ENCODE results near the gene ACTR3.

The ACTR3 gene

GRCh38 chr2:113976277-113976928 is 86.5 kb downstream of the ACTR3 start:
- DNase-seq = no peak
- Histone ChIP-seq H3K4me1 (ENCODE audit: control insufficient read depth, insufficient read depth, low read length, poor library complexity, severe bottlenecking) (no peaks in the 10 kb centered on the region), H3K27ac (ENCODE audit: insufficient read depth, low read length, poor library complexity, severe bottlenecking) (no peak overlapping the region), H3K4me3 (ENCODE audit: insufficient read depth, low read depth, low read length, poor library complexity, severe bottlenecking) (no peak overlapping the region), H3K9me3 (ENCODE audit: control insufficient read depth, low read length) (no peaks in the 10 kb centered on the region), H3K36me3 (ENCODE audit: control insufficient read depth, insufficient read depth, low read length) (peaks cover 24% of the 10 kb centered on the region), H3K27me3 (replicated peaks; ENCODE audit: control insufficient read depth, insufficient read depth, low read length, poor library complexity, severe bottlenecking) (no peaks in the 10 kb centered on the region)

DNA sequence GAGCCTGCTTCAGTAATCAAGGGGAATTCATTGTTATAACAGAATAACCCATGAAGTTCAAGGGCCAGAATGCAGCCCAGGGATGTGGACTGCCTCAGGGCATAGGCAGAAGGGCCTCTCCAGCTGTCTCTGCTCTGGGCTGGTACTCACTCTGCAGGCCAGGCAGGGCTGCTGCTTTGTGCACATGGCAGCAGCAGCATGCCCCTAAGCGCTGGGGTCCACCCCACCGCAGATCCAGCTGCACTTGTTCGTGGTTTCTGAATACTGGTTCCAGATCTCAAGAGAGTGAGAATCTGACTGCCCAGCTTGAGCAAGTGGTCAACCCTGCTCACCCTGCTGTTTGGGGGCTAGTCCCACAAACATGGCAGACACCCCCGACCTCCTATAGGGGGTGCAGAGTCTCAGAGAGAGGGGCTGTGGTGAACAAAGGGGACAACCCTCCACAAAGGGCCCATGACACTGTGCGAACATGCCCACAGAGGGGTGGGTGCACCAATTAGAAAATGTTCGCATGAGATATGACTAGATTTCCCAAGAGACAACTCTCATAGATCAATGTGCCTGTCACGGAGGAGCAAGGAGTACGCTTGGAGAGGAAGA is 87.3 kb downstream of the ACTR3 start:
- Histone ChIP-seq H3K36me3 (ENCODE audit: control insufficient read depth, insufficient read depth, low read length) (peaks cover 16% of the 10 kb centered on the region), H3K27me3 (replicated peaks; ENCODE audit: control insufficient read depth, insufficient read depth, low read length, poor library complexity, severe bottlenecking) (no peaks in the 10 kb centered on the region), H3K4me1 (ENCODE audit: control insufficient read depth, insufficient read depth, low read length, poor library complexity, severe bottlenecking) (no peaks in the 10 kb centered on the region), H3K4me3 (ENCODE audit: insufficient read depth, low read depth, low read length, poor library complexity, severe bottlenecking) (no peak overlapping the region), H3K27ac (ENCODE audit: insufficient read depth, low read length, poor library complexity, severe bottlenecking) (no peak overlapping the region), H3K9me3 (ENCODE audit: control insufficient read depth, low read length) (no peaks in the 10 kb centered on the region)
- no peak for DNase-seq

DNA sequence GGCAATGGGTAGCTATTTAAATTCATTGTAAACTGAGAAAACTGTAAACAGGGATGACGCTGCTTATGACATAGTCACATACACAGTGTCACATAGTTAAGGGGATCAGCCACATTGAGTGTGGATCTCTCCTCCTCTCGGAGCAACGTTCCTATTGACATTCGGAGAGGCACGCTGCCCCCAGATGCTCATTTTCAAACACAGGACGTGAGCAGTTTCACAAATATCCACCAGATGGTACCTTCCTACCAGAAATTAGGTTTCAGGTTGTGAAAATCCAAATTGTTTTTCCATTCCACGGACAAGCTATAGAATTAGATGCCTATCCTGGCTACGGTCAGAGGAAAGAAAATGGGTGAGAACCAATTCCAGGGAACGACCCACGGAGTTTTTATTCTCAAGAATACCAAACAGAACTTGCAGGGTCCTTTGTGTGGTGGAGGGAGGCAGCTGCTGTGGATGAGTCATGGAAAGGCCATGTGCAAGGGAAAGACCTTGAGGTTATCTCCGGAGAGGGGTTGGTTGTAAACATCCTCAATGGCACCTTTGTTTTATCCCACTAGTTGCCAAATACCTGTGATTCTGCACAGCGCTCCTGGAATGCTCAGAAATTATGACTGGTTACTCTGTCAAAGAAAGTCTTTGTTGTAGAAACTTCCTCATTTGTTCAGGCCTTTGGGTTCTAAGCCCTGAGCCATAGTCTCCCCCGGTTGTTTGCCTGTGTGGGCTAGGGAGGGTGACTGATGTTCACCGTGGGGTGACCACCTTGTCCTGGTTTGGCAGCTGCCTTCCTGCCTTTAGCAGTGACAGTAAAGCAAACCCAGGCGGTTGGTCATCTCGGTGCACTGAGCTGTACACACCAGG is 88.0 kb downstream of the ACTR3 start:
- Histone ChIP-seq H3K36me3 (ENCODE audit: control insufficient read depth, insufficient read depth, low read length) (peaks cover 16% of the 10 kb centered on the region), H3K4me3 (ENCODE audit: insufficient read depth, low read depth, low read length, poor library complexity, severe bottlenecking) (no peak overlapping the region), H3K4me1 (ENCODE audit: control insufficient read depth, insufficient read depth, low read length, poor library complexity, severe bottlenecking) (no peaks in the 10 kb centered on the region), H3K27ac (ENCODE audit: insufficient read depth, low read length, poor library complexity, severe bottlenecking) (no peak overlapping the region), H3K9me3 (ENCODE audit: control insufficient read depth, low read length) (no peaks in the 10 kb centered on the region), H3K27me3 (replicated peaks; ENCODE audit: control insufficient read depth, insufficient read depth, low read length, poor library complexity, severe bottlenecking) (no peaks in the 10 kb centered on the region)
- no peak for DNase-seq

DNA sequence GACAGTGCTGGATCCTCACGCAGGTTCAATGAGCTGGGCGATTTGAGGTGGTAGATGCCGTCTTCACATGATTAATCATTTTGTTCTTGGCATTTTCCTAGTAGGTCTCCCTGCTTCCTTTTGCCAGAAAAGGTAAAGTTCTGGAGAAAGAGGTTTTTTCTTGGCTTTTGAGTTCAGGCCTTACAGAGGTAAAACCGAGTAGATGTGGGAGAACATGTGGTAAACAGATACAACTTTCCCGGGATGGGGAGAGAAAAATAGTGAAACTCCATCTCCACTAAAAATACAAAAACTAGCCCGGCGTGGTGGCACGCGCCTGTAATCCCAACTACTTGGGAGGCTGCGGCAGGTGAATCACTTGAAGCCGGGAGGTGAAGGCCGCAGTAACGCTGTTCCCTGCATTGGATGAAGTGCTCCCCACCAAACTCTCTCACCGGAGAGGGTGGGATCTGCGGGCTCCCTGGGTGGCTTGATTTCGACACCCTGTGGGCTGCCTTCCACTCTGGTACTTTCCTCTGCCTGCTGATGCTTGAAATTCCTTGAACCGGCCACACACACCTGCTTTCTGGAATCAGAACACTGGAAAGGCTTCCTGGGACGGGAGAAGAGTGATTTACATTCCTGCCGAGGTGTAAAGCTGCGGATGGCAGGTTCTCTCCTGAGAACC is 88.8 kb downstream of the ACTR3 start:
- Histone ChIP-seq H3K9me3 (ENCODE audit: control insufficient read depth, low read length) (no peaks in the 10 kb centered on the region), H3K4me3 (ENCODE audit: insufficient read depth, low read depth, low read length, poor library complexity, severe bottlenecking) (no peak overlapping the region), H3K27me3 (replicated peaks; ENCODE audit: control insufficient read depth, insufficient read depth, low read length, poor library complexity, severe bottlenecking) (no peaks in the 10 kb centered on the region), H3K27ac (ENCODE audit: insufficient read depth, low read length, poor library complexity, severe bottlenecking) (no peak overlapping the region), H3K36me3 (ENCODE audit: control insufficient read depth, insufficient read depth, low read length) (peaks cover 13% of the 10 kb centered on the region), H3K4me1 (ENCODE audit: control insufficient read depth, insufficient read depth, low read length, poor library complexity, severe bottlenecking) (no peaks in the 10 kb centered on the region)
- DNase-seq = no peak

GRCh38 chr2:113979191-113980128 is 89.6 kb downstream of the ACTR3 start:
- H3K36me3 ChIP-seq (ENCODE audit: control insufficient read depth, insufficient read depth, low read length) = peaks cover 7% of the 10 kb centered on the region
- peak; percentile 16 to 47 (median 30) for DNase-seq
- no peaks in the 10 kb centered on the region for H3K4me1 ChIP-seq (ENCODE audit: control insufficient read depth, insufficient read depth, low read length, poor library complexity, severe bottlenecking)
- H3K9me3 ChIP-seq (ENCODE audit: control insufficient read depth, low read length) = no peaks in the 10 kb centered on the region
- no peaks in the 10 kb centered on the region for H3K27me3 ChIP-seq (replicated peaks; ENCODE audit: control insufficient read depth, insufficient read depth, low read length, poor library complexity, severe bottlenecking)
- H3K4me3 ChIP-seq (ENCODE audit: insufficient read depth, low read depth, low read length, poor library complexity, severe bottlenecking) = no peak overlapping the region
- no peak overlapping the region for H3K27ac ChIP-seq (ENCODE audit: insufficient read depth, low read length, poor library complexity, severe bottlenecking)

DNA sequence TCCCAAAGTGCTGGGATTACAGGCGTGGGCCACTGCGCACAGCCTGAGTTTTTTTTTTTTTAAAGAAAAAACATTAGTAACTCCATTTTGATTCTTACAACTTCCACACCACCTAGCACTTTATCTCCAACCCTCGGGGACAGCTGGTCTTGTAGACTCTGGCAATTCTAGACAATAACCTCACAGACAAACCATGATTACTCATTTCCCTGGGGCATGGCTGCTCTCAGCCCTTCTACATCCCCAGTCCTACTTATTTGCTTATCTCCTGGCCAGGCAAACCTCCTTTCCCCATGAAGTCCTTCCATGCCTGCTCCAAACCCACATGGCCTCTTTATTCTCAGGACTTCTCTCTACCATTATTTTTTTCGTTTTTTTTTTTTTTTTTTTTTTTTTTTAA is 91.1 kb downstream of the ACTR3 start:
- Histone ChIP-seq H3K36me3 (ENCODE audit: control insufficient read depth, insufficient read depth, low read length) (no peaks in the 10 kb centered on the region), H3K4me3 (ENCODE audit: insufficient read depth, low read depth, low read length, poor library complexity, severe bottlenecking) (no peak overlapping the region), H3K27me3 (replicated peaks; ENCODE audit: control insufficient read depth, insufficient read depth, low read length, poor library complexity, severe bottlenecking) (no peaks in the 10 kb centered on the region), H3K9me3 (ENCODE audit: control insufficient read depth, low read length) (no peaks in the 10 kb centered on the region), H3K27ac (ENCODE audit: insufficient read depth, low read length, poor library complexity, severe bottlenecking) (no peak overlapping the region), H3K4me1 (ENCODE audit: control insufficient read depth, insufficient read depth, low read length, poor library complexity, severe bottlenecking) (no peaks in the 10 kb centered on the region)
- no peak for DNase-seq

GRCh38 chr2:113981404-113982134 is 91.7 kb downstream of the ACTR3 start:
- Histone ChIP-seq H3K27ac (ENCODE audit: insufficient read depth, low read length, poor library complexity, severe bottlenecking) (no peak overlapping the region), H3K9me3 (ENCODE audit: control insufficient read depth, low read length) (no peaks in the 10 kb centered on the region), H3K4me1 (ENCODE audit: control insufficient read depth, insufficient read depth, low read length, poor library complexity, severe bottlenecking) (no peaks in the 10 kb centered on the region), H3K27me3 (replicated peaks; ENCODE audit: control insufficient read depth, insufficient read depth, low read length, poor library complexity, severe bottlenecking) (no peaks in the 10 kb centered on the region), H3K36me3 (ENCODE audit: control insufficient read depth, insufficient read depth, low read length) (no peaks in the 10 kb centered on the region), H3K4me3 (ENCODE audit: insufficient read depth, low read depth, low read length, poor library complexity, severe bottlenecking) (no peak overlapping the region)
- DNase-seq = no peak

- no peak for DNase-seq
- Histone ChIP-seq H3K9me3 (ENCODE audit: control insufficient read depth, low read length) (no peaks in the 10 kb centered on the region), H3K27ac (ENCODE audit: insufficient read depth, low read length, poor library complexity, severe bottlenecking) (no peak overlapping the region), H3K27me3 (replicated peaks; ENCODE audit: control insufficient read depth, insufficient read depth, low read length, poor library complexity, severe bottlenecking) (no peaks in the 10 kb centered on the region), H3K36me3 (ENCODE audit: control insufficient read depth, insufficient read depth, low read length) (no peaks in the 10 kb centered on the region), H3K4me1 (ENCODE audit: control insufficient read depth, insufficient read depth, low read length, poor library complexity, severe bottlenecking) (no peaks in the 10 kb centered on the region), H3K4me3 (ENCODE audit: insufficient read depth, low read depth, low read length, poor library complexity, severe bottlenecking) (no peak overlapping the region)
Measured at GRCh38 chr2:113985554-113986397, 95.9 kb downstream of the ACTR3 start.

Measured in effector memory CD4-positive, alpha-beta T cell (primary cell).